ENCODE results near the gene NR1D2.

The NR1D2 gene

DNA sequence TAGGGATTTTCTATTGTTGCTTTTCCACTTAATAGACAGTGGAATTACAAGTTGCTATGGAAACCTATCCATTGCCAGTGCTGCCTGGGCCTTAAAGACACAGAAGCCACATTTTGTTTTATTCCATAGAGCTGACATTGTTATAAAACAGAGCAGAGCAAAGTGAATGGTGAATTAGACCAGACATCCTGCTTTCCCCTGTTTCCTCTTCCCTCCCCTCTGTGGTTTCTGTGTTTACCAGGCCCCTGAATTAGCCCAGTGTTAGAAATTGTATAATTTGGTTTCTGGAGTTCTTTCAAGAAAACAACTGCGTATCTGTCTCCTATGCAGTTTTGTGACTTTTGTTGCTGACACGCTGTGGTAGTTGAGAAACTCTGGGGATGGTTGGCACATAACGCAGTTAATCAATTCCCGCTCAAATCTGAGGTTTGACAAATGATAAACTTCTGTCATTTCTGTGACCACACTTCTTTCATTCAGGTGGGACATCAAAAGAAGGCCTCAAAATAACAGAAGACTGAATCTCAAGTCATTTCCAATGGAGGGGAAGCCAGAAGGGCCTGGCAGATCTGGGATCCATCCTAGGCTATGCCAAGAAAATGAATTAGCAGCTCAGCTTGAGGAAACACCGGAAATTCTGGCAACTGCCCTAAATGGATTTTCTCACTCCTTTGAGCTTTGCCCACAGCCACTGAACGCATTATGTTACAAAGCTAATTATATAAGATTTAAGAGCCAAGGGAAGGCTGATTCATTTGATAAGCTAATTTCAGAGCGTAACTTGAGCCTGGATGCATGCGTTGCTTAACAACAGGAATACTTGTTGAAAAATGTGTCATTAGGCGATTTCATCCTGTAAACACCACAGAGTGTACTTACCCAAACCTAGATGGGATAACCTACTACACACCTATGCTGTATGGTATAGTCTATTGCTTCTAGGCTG is 46.9 kb downstream of the NR1D2 start (continued):
- no peak for TF ChIP-seq ZNF521 (tag by site-specific recombination; IDR thresholded peaks at IDR 0.05)
- TF ChIP-seq ZNF792 (tag by site-specific recombination; IDR thresholded peaks at IDR 0.05) = no peak
- TF ChIP-seq ZNF366 (tag by site-specific recombination; conservative IDR thresholded peaks at IDR 0.05) = peak; percentile 81
- no peak; the same call in 1 of the 2 replicates for TF ChIP-seq SP2 (tag by site-specific recombination; IDR thresholded peaks at IDR 0.05)
- TF ChIP-seq ZNF266 (tag by site-specific recombination; IDR thresholded peaks at IDR 0.05; ENCODE audit: low read depth) = no peak
- TF ChIP-seq ZNF561 (tag by site-specific recombination; IDR thresholded peaks at IDR 0.05; ENCODE audit: borderline replicate concordance) = peak; percentile 49
- peak; percentile 80 for TF ChIP-seq ZXDB (tag by site-specific recombination; IDR thresholded peaks at IDR 0.05)
- peak; percentile 52 for TF ChIP-seq ZNF341 (tag by site-specific recombination; IDR thresholded peaks at IDR 0.05; ENCODE audit: low read depth)
- TF ChIP-seq, protein P1, sequence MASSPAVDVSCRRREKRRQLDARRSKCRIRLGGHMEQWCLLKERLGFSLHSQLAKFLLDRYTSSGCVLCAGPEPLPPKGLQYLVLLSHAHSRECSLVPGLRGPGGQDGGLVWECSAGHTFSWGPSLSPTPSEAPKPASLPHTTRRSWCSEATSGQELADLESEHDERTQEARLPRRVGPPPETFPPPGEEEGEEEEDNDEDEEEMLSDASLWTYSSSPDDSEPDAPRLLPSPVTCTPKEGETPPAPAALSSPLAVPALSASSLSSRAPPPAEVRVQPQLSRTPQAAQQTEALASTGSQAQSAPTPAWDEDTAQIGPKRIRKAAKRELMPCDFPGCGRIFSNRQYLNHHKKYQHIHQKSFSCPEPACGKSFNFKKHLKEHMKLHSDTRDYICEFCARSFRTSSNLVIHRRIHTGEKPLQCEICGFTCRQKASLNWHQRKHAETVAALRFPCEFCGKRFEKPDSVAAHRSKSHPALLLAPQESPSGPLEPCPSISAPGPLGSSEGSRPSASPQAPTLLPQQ (tag by site-specific recombination; IDR thresholded peaks at IDR 0.05) = 0 out of 2 replicates have a peak, but pooled peaks have one; percentile 43
- no peak for TF ChIP-seq ZNF747 (tag by site-specific recombination; IDR thresholded peaks at IDR 0.05)

DNA sequence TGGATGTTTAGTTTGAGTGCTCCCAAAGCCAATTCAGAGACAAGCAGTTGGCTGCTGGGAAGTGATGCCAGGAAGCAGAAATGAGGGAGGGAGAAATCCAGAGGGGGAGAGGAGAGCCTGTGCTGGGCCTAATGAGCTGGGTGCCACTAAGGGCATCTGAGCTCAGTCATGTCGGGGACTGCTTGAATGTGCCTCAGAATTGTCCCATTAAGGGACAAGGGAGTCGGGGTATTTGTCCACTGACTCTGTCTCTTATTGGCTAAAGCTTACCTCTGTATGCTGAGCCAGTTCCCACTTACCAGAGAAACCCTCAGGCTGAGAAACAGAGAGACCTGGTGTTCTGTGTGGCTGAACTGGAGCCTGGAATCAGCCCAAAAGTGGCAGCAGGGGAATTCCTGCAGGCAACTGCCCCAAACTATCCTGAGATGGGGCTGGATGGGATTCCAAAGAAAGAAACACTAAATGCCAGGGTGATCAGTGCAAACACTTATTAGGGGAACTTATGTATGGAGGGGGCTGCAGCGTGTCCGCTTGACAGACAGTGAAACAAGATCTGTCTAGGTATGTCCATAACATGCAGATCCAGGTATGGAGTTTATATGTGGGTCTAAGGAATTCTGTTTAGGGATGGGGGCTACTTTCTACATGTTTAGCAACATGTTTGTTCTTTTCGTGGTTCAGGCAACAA is 48.6 kb downstream of the NR1D2 start:
- no peaks in the 10 kb centered on the region for H3K9me3 ChIP-seq (ENCODE audit: control insufficient read depth, insufficient read depth, low read depth, low read length)
- no peak overlapping the region for H3K4me3 ChIP-seq (ENCODE audit: low read depth, low read length)
- ChIA-PET POLR2A (no interaction called here), CTCF (no interaction called here)
- H3K27ac ChIP-seq (ENCODE audit: extremely low read depth, low read depth, low read length) = no peak overlapping the region
- TF ChIP-seq ZNF600 (tag by site-specific recombination; IDR thresholded peaks at IDR 0.05) (peak; percentile 82), ZBTB48 (tag by site-specific recombination; IDR thresholded peaks at IDR 0.05) (peak; percentile 32; the same call in 1 of the 2 replicates), ZBTB20 (tag by site-specific recombination; IDR thresholded peaks at IDR 0.05) (0 out of 2 replicates have a peak, but pooled peaks have one; percentile 11), ZNF530 (tag by site-specific recombination; IDR thresholded peaks at IDR 0.05; ENCODE audit: low read depth) (no peak), ZNF239 (tag by site-specific recombination; IDR thresholded peaks at IDR 0.05) (no peak), ZNF112 (tag by site-specific recombination; IDR thresholded peaks at IDR 0.05) (no peak), ZNF114 (tag by site-specific recombination; IDR thresholded peaks at IDR 0.05) (no peak)
- TF ChIP-seq, protein P2, sequence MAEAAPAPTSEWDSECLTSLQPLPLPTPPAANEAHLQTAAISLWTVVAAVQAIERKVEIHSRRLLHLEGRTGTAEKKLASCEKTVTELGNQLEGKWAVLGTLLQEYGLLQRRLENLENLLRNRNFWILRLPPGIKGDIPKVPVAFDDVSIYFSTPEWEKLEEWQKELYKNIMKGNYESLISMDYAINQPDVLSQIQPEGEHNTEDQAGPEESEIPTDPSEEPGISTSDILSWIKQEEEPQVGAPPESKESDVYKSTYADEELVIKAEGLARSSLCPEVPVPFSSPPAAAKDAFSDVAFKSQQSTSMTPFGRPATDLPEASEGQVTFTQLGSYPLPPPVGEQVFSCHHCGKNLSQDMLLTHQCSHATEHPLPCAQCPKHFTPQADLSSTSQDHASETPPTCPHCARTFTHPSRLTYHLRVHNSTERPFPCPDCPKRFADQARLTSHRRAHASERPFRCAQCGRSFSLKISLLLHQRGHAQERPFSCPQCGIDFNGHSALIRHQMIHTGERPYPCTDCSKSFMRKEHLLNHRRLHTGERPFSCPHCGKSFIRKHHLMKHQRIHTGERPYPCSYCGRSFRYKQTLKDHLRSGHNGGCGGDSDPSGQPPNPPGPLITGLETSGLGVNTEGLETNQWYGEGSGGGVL (tag by site-specific recombination; IDR thresholded peaks at IDR 0.05) = 0 out of 2 replicates have a peak, but pooled peaks have one; percentile 17
- TF ChIP-seq, protein P3, sequence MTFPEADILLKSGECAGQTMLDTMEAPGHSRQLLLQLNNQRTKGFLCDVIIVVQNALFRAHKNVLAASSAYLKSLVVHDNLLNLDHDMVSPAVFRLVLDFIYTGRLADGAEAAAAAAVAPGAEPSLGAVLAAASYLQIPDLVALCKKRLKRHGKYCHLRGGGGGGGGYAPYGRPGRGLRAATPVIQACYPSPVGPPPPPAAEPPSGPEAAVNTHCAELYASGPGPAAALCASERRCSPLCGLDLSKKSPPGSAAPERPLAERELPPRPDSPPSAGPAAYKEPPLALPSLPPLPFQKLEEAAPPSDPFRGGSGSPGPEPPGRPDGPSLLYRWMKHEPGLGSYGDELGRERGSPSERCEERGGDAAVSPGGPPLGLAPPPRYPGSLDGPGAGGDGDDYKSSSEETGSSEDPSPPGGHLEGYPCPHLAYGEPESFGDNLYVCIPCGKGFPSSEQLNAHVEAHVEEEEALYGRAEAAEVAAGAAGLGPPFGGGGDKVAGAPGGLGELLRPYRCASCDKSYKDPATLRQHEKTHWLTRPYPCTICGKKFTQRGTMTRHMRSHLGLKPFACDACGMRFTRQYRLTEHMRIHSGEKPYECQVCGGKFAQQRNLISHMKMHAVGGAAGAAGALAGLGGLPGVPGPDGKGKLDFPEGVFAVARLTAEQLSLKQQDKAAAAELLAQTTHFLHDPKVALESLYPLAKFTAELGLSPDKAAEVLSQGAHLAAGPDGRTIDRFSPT (tag by site-specific recombination; IDR thresholded peaks at IDR 0.05) = no peak
- TF ChIP-seq, protein P4, sequence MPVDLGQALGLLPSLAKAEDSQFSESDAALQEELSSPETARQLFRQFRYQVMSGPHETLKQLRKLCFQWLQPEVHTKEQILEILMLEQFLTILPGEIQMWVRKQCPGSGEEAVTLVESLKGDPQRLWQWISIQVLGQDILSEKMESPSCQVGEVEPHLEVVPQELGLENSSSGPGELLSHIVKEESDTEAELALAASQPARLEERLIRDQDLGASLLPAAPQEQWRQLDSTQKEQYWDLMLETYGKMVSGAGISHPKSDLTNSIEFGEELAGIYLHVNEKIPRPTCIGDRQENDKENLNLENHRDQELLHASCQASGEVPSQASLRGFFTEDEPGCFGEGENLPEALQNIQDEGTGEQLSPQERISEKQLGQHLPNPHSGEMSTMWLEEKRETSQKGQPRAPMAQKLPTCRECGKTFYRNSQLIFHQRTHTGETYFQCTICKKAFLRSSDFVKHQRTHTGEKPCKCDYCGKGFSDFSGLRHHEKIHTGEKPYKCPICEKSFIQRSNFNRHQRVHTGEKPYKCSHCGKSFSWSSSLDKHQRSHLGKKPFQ (tag by site-specific recombination; IDR thresholded peaks at IDR 0.05) = peak; percentile 77
- TF ChIP-seq, protein P5, sequence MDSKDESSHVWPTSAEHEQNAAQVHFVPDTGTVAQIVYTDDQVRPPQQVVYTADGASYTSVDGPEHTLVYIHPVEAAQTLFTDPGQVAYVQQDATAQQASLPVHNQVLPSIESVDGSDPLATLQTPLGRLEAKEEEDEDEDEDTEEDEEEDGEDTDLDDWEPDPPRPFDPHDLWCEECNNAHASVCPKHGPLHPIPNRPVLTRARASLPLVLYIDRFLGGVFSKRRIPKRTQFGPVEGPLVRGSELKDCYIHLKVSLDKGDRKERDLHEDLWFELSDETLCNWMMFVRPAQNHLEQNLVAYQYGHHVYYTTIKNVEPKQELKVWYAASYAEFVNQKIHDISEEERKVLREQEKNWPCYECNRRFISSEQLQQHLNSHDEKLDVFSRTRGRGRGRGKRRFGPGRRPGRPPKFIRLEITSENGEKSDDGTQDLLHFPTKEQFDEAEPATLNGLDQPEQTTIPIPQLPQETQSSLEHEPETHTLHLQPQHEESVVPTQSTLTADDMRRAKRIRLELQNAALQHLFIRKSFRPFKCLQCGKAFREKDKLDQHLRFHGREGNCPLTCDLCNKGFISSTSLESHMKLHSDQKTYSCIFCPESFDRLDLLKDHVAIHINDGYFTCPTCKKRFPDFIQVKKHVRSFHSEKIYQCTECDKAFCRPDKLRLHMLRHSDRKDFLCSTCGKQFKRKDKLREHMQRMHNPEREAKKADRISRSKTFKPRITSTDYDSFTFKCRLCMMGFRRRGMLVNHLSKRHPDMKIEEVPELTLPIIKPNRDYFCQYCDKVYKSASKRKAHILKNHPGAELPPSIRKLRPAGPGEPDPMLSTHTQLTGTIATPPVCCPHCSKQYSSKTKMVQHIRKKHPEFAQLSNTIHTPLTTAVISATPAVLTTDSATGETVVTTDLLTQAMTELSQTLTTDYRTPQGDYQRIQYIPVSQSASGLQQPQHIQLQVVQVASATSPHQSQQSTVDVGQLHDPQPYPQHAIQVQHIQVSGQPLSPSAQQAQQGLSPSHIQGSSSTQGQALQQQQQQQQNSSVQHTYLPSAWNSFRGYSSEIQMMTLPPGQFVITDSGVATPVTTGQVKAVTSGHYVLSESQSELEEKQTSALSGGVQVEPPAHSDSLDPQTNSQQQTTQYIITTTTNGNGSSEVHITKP (tag by site-specific recombination; IDR thresholded peaks at IDR 0.05) = peak; percentile 46; the same call in 1 of the 2 replicates
- no peaks in the 10 kb centered on the region for H3K36me3 ChIP-seq (ENCODE audit: control insufficient read depth in 2 of 2, insufficient read depth in 1 of 2, low read length in 2 of 2)
- H3K4me1 ChIP-seq (ENCODE audit: control insufficient read depth, insufficient read depth, low read length) = peaks cover 10% of the 10 kb centered on the region

Data from HEK293 (cell line).